HEK293 (cell line): ENCODE data around the gene COL9A2.
A peak's percentile ranks its signal among the peaks of the same experiment; 100 is the strongest.

Source experiments
- GLIS2 ChIP-seq: fragments of 450-650 bp; formaldehyde crosslinking; IDR thresholded peaks from 2 replicates; pipeline ENCODE4 v1.5.1; 2016; ENCODE audit warnings: missing biosample characterization, missing genetic modification characterization
- KLF7 ChIP-seq: fragments of 450-650 bp; formaldehyde crosslinking; IDR thresholded peaks from 2 replicates; pipeline ENCODE4 v1.5.1; 2016; ENCODE audit warnings: missing biosample characterization, missing genetic modification characterization, borderline replicate concordance
- TRIM28 ChIP-seq: IDR thresholded peaks from 2 replicates; pipeline ENCODE4 v1.6.1; 2011; ENCODE audit warnings: low read length, control low read depth, borderline replicate concordance
- ZBTB21 ChIP-seq: fragments of 450-650 bp; formaldehyde crosslinking; IDR thresholded peaks from 2 replicates; pipeline ENCODE4 v1.5.1; 2017; ENCODE audit warnings: missing biosample characterization, missing genetic modification characterization
- ZFP69B ChIP-seq: fragments of 450-650 bp; formaldehyde crosslinking; IDR thresholded peaks from 2 replicates; pipeline ENCODE4 v1.5.1; 2016; ENCODE audit warnings: missing biosample characterization, missing genetic modification characterization
- ZNF133 ChIP-seq: fragments of 450-650 bp; formaldehyde crosslinking; IDR thresholded peaks from 2 replicates; pipeline ENCODE4 v1.5.1; 2016; ENCODE audit warnings: missing biosample characterization, missing genetic modification characterization
- ZNF140 ChIP-seq: fragments of 450-650 bp; formaldehyde crosslinking; IDR thresholded peaks from 2 replicates; pipeline ENCODE4 v1.5.1; 2016; ENCODE audit warnings: missing biosample characterization, missing genetic modification characterization
- ZNF16 ChIP-seq: fragments of 450-650 bp; formaldehyde crosslinking; IDR thresholded peaks from 2 replicates; pipeline ENCODE4 v1.5.1; 2016; ENCODE audit warnings: low read depth, missing biosample characterization, missing genetic modification characterization
- ZNF2 ChIP-seq: fragments of 450-650 bp; formaldehyde crosslinking; IDR thresholded peaks from 2 replicates; pipeline ENCODE4 v1.5.1; 2016; ENCODE audit warnings: missing biosample characterization, missing genetic modification characterization
- ZNF214 ChIP-seq: fragments of 450-650 bp; formaldehyde crosslinking; IDR thresholded peaks from 2 replicates; pipeline ENCODE4 v1.5.1; 2017; ENCODE audit warnings: missing biosample characterization, mild to moderate bottlenecking, missing genetic modification characterization, borderline replicate concordance
- ZNF239 ChIP-seq: fragments of 450-650 bp; formaldehyde crosslinking; IDR thresholded peaks from 2 replicates; pipeline ENCODE4 v1.5.1; 2016; ENCODE audit warnings: missing biosample characterization, missing genetic modification characterization
- ZNF335 ChIP-seq: fragments of 450-650 bp; formaldehyde crosslinking; conservative IDR thresholded peaks from 2 replicates; pipeline ENCODE4 v1.5.1; 2016; ENCODE audit warnings: missing biosample characterization, missing genetic modification characterization
- ZNF404 ChIP-seq: fragments of 450-650 bp; formaldehyde crosslinking; IDR thresholded peaks from 2 replicates; pipeline ENCODE4 v1.5.1; 2017; ENCODE audit warnings: missing biosample characterization, missing genetic modification characterization
- ZNF558 ChIP-seq: fragments of 450-650 bp; formaldehyde crosslinking; IDR thresholded peaks from 2 replicates; pipeline ENCODE4 v1.5.1; 2016; ENCODE audit warnings: missing biosample characterization, missing genetic modification characterization
- ZNF571 ChIP-seq: fragments of 450-650 bp; formaldehyde crosslinking; IDR thresholded peaks from 2 replicates; pipeline ENCODE4 v1.5.0; 2017; ENCODE audit warnings: missing biosample characterization, missing genetic modification characterization
- ZNF610 ChIP-seq: fragments of 450-650 bp; formaldehyde crosslinking; IDR thresholded peaks from 2 replicates; pipeline ENCODE4 v1.5.1; 2016; ENCODE audit warnings: missing biosample characterization, missing genetic modification characterization, borderline replicate concordance
- ZNF664 ChIP-seq: fragments of 450-650 bp; formaldehyde crosslinking; IDR thresholded peaks from 2 replicates; pipeline ENCODE4 v1.5.1; 2016; ENCODE audit warnings: missing biosample characterization, missing genetic modification characterization
- ZNF792 ChIP-seq: fragments of 450-650 bp; formaldehyde crosslinking; IDR thresholded peaks from 2 replicates; pipeline ENCODE4 v1.5.1; 2016; ENCODE audit warnings: missing biosample characterization, missing genetic modification characterization
- ZXDB ChIP-seq: fragments of 450-650 bp; formaldehyde crosslinking; IDR thresholded peaks from 2 replicates; pipeline ENCODE4 v1.5.1; 2016; ENCODE audit warnings: missing biosample characterization, missing genetic modification characterization
- TF ChIP-seq, protein P1 (sequence below): fragments of 450-650 bp; formaldehyde crosslinking; IDR thresholded peaks from 2 replicates; pipeline ENCODE4 v1.5.1; 2016; ENCODE audit warnings: missing biosample characterization, missing genetic modification characterization
- TF ChIP-seq, protein P2 (sequence below): fragments of 450-650 bp; formaldehyde crosslinking; IDR thresholded peaks from 2 replicates; pipeline ENCODE4 v1.5.1; 2017; ENCODE audit warnings: missing biosample characterization, missing genetic modification characterization
- TF ChIP-seq, protein P3 (sequence below): fragments of 450-650 bp; formaldehyde crosslinking; IDR thresholded peaks from 2 replicates; pipeline ENCODE4 v1.5.1; 2016; ENCODE audit warnings: missing biosample characterization, missing genetic modification characterization, borderline replicate concordance
- TF ChIP-seq, protein P4 (sequence below): fragments of 450-650 bp; formaldehyde crosslinking; IDR thresholded peaks from 2 replicates; pipeline ENCODE4 v1.5.1; 2016; ENCODE audit warnings: missing biosample characterization, missing genetic modification characterization
- TF ChIP-seq, protein P5 (sequence below): fragments of 450-650 bp; formaldehyde crosslinking; conservative IDR thresholded peaks from 2 replicates; pipeline ENCODE4 v1.5.1; 2016; ENCODE audit warnings: low read depth, missing biosample characterization, missing genetic modification characterization

Gene COL9A2

DNA sequence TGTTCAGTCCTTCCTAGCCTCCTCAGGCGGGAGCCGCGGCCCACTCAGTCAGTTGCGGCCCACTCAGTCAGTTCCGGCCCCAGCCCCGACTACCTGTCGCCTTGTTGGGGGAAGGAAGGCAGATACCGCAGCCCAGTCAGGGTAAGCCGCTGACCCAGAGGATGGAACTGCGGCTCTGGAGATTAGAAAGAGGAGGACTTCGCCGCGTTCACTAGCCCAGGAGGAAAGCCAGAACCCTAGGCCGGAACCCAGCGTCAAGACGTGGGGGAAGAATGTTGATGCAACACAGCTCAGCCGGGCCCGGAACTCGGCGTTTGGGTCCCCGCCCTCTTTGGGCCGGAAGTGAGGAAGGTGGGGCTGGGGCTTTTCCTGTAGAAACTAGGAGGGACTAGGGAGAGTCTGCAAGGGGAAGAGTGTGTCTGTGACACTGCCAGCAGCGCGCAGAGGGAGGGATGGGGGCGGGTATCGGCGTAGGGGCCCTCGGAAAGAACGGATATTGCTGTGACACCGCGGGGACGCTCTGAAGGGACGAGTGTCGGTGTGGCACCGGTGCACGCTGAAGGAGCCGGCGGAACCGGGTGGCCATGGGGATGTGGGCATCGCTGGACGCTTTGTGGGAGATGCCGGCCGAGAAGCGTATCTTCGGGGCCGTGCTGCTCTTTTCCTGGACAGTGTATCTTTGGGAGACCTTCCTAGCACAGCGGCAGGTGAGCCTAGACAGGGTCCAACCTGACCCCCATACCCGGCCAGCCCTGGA is 59.2 kb downstream of the COL9A2 start, which contains the start of gene ZMPSTE24 (continued):
- TF ChIP-seq, protein P1, sequence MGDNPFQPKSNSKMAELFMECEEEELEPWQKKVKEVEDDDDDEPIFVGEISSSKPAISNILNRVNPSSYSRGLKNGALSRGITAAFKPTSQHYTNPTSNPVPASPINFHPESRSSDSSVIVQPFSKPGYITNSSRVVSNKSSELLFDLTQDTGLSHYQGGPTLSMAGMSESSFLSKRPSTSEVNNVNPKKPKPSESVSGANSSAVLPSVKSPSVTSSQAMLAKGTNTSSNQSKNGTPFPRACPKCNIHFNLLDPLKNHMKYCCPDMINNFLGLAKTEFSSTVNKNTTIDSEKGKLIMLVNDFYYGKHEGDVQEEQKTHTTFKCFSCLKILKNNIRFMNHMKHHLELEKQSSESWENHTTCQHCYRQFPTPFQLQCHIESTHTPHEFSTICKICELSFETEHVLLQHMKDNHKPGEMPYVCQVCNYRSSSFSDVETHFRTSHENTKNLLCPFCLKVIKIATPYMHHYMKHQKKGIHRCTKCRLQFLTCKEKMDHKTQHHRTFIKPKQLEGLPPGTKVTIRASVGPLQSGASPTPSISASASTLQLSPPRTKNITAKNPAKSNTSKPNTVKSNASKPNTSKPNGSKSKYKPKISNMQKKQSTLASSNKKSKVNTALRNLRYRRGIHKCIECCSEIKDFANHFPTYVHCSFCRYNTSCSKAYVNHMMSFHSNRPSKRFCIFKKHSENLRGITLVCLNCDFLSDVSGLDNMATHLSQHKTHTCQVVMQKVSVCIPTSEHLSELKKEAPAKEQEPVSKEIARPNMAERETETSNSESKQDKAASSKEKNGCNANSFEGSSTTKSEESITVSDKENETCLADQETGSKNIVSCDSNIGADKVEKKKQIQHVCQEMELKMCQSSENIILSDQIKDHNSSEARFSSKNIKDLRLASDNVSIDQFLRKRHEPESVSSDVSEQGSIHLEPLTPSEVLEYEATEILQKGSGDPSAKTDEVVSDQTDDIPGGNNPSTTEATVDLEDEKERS (tag by site-specific recombination), result peak; percentile 95; the same call in 1 of the 2 replicates
- TF ChIP-seq ZNF610 (tag by site-specific recombination) (peak; percentile 96), GLIS2 (tag by site-specific recombination) (peak; percentile 79), ZFP69B (tag by site-specific recombination) (peak; percentile 97), ZNF664 (peak; percentile 79), ZNF214 (tag by site-specific recombination) (no peak), ZNF571 (tag by site-specific recombination) (no peak), ZNF792 (peak; percentile 72; the same call in 1 of the 2 replicates), ZNF239 (peak; percentile 80), ZNF2 (tag by site-specific recombination) (peak; percentile 99), KLF7 (peak; percentile 100), ZNF133 (tag by site-specific recombination) (no peak), ZBTB21 (tag by site-specific recombination) (peak; percentile 83), ZNF335 (tag by site-specific recombination) (peak; percentile 97), ZNF558 (tag by site-specific recombination) (peak; percentile 79), ZNF404 (tag by site-specific recombination) (no peak), ZXDB (tag by site-specific recombination) (peak; percentile 99), ZNF140 (tag by site-specific recombination) (no peak), TRIM28 (peak; percentile 96), ZNF16 (tag by site-specific recombination) (no peak)
- TF ChIP-seq, protein P2, sequence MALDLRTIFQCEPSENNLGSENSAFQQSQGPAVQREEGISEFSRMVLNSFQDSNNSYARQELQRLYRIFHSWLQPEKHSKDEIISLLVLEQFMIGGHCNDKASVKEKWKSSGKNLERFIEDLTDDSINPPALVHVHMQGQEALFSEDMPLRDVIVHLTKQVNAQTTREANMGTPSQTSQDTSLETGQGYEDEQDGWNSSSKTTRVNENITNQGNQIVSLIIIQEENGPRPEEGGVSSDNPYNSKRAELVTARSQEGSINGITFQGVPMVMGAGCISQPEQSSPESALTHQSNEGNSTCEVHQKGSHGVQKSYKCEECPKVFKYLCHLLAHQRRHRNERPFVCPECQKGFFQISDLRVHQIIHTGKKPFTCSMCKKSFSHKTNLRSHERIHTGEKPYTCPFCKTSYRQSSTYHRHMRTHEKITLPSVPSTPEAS, result peak; percentile 83
- TF ChIP-seq, protein P3, sequence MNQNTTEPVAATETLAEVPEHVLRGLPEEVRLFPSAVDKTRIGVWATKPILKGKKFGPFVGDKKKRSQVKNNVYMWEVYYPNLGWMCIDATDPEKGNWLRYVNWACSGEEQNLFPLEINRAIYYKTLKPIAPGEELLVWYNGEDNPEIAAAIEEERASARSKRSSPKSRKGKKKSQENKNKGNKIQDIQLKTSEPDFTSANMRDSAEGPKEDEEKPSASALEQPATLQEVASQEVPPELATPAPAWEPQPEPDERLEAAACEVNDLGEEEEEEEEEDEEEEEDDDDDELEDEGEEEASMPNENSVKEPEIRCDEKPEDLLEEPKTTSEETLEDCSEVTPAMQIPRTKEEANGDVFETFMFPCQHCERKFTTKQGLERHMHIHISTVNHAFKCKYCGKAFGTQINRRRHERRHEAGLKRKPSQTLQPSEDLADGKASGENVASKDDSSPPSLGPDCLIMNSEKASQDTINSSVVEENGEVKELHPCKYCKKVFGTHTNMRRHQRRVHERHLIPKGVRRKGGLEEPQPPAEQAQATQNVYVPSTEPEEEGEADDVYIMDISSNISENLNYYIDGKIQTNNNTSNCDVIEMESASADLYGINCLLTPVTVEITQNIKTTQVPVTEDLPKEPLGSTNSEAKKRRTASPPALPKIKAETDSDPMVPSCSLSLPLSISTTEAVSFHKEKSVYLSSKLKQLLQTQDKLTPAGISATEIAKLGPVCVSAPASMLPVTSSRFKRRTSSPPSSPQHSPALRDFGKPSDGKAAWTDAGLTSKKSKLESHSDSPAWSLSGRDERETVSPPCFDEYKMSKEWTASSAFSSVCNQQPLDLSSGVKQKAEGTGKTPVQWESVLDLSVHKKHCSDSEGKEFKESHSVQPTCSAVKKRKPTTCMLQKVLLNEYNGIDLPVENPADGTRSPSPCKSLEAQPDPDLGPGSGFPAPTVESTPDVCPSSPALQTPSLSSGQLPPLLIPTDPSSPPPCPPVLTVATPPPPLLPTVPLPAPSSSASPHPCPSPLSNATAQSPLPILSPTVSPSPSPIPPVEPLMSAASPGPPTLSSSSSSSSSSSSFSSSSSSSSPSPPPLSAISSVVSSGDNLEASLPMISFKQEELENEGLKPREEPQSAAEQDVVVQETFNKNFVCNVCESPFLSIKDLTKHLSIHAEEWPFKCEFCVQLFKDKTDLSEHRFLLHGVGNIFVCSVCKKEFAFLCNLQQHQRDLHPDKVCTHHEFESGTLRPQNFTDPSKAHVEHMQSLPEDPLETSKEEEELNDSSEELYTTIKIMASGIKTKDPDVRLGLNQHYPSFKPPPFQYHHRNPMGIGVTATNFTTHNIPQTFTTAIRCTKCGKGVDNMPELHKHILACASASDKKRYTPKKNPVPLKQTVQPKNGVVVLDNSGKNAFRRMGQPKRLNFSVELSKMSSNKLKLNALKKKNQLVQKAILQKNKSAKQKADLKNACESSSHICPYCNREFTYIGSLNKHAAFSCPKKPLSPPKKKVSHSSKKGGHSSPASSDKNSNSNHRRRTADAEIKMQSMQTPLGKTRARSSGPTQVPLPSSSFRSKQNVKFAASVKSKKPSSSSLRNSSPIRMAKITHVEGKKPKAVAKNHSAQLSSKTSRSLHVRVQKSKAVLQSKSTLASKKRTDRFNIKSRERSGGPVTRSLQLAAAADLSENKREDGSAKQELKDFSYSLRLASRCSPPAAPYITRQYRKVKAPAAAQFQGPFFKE (tag by site-specific recombination), result no peak; the same call in 1 of the 2 replicates
- TF ChIP-seq, protein P4, sequence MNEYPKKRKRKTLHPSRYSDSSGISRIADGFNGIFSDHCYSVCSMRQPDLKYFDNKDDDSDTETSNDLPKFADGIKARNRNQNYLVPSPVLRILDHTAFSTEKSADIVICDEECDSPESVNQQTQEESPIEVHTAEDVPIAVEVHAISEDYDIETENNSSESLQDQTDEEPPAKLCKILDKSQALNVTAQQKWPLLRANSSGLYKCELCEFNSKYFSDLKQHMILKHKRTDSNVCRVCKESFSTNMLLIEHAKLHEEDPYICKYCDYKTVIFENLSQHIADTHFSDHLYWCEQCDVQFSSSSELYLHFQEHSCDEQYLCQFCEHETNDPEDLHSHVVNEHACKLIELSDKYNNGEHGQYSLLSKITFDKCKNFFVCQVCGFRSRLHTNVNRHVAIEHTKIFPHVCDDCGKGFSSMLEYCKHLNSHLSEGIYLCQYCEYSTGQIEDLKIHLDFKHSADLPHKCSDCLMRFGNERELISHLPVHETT (tag by site-specific recombination), result peak; percentile 99
- TF ChIP-seq, protein P5, sequence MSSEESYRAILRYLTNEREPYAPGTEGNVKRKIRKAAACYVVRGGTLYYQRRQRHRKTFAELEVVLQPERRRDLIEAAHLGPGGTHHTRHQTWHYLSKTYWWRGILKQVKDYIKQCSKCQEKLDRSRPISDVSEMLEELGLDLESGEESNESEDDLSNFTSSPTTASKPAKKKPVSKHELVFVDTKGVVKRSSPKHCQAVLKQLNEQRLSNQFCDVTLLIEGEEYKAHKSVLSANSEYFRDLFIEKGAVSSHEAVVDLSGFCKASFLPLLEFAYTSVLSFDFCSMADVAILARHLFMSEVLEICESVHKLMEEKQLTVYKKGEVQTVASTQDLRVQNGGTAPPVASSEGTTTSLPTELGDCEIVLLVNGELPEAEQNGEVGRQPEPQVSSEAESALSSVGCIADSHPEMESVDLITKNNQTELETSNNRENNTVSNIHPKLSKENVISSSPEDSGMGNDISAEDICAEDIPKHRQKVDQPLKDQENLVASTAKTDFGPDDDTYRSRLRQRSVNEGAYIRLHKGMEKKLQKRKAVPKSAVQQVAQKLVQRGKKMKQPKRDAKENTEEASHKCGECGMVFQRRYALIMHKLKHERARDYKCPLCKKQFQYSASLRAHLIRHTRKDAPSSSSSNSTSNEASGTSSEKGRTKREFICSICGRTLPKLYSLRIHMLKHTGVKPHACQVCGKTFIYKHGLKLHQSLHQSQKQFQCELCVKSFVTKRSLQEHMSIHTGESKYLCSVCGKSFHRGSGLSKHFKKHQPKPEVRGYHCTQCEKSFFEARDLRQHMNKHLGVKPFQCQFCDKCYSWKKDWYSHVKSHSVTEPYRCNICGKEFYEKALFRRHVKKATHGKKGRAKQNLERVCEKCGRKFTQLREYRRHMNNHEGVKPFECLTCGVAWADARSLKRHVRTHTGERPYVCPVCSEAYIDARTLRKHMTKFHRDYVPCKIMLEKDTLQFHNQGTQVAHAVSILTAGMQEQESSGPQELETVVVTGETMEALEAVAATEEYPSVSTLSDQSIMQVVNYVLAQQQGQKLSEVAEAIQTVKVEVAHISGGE (tag by site-specific recombination), result peak; percentile 100
